HEK293 (cell line): ENCODE results near the gene AHCYL2.

Experiments used
- ATF2 ChIP-seq: fragments of 450-650 bp; formaldehyde crosslinking; IDR thresholded peaks from 2 replicates; pipeline ENCODE4 v1.5.1; 2016; ENCODE audit warnings: missing biosample characterization, missing genetic modification characterization, low read depth
- CTCF ChIP-seq: fragments of 450-650 bp; formaldehyde crosslinking; IDR thresholded peaks from 2 replicates; pipeline ENCODE4 v1.5.1; 2016; ENCODE audit warnings: missing biosample characterization, missing genetic modification characterization
- REST ChIP-seq: fragments of 450-650 bp; formaldehyde crosslinking; IDR thresholded peaks from 2 replicates; pipeline ENCODE4 v1.5.1; 2016; ENCODE audit warnings: missing biosample characterization, missing genetic modification characterization
- TRIM28 ChIP-seq: IDR thresholded peaks from 2 replicates; pipeline ENCODE4 v1.6.1; 2011; ENCODE audit warnings: low read length, control low read depth, borderline replicate concordance
- ZNF112 ChIP-seq: fragments of 450-650 bp; formaldehyde crosslinking; IDR thresholded peaks from 2 replicates; pipeline ENCODE4 v1.5.0; 2017; ENCODE audit warnings: missing biosample characterization, missing genetic modification characterization
- ZNF114 ChIP-seq: fragments of 450-650 bp; formaldehyde crosslinking; IDR thresholded peaks from 2 replicates; pipeline ENCODE4 v1.5.0; 2017; ENCODE audit warnings: missing biosample characterization, missing genetic modification characterization
- ZNF174 ChIP-seq: fragments of 450-650 bp; formaldehyde crosslinking; IDR thresholded peaks from 2 replicates; pipeline ENCODE4 v1.5.0; 2017; ENCODE audit warnings: missing biosample characterization, mild to moderate bottlenecking, missing genetic modification characterization
- ZNF292 ChIP-seq: fragments of 450-650 bp; formaldehyde crosslinking; IDR thresholded peaks from 2 replicates; pipeline ENCODE4 v1.5.1; 2016; ENCODE audit warnings: low read depth, missing biosample characterization, missing genetic modification characterization, borderline replicate concordance
- ZNF768 ChIP-seq: fragments of 450-650 bp; formaldehyde crosslinking; IDR thresholded peaks from 2 replicates; pipeline ENCODE4 v1.5.1; 2018; ENCODE audit warnings: missing biosample characterization, mild to moderate bottlenecking, missing genetic modification characterization
- ZSCAN16 ChIP-seq: fragments of 450-650 bp; formaldehyde crosslinking; IDR thresholded peaks from 2 replicates; pipeline ENCODE4 v1.5.1; 2016; ENCODE audit warnings: missing biosample characterization, missing genetic modification characterization

GRCh38 chr7:129343099-129343700 lies 118.4 kb downstream of the AHCYL2 start:
- TF ChIP-seq ZNF112 (tag by site-specific recombination) (no peak), ZNF114 (no peak), REST (tag by site-specific recombination) (no peak), CTCF (tag by site-specific recombination) (peak; percentile 23; the same call in 1 of the 2 replicates), ZNF768 (tag by site-specific recombination) (no peak), TRIM28 (no peak), ZNF174 (tag by site-specific recombination) (no peak), ATF2 (tag by site-specific recombination) (no peak), ZSCAN16 (tag by site-specific recombination) (no peak), ZNF292 (tag by site-specific recombination) (no peak)
